Panc1 (cell line): ENCODE data around the gene PCCA. TPM values are rescaled to one million over a fixed set of nuclear protein-coding genes. Genes with fewer than 3 reads are reported as not detected.

Experiments used
- ATAC-seq: fragments of 200-7000 bp; cut with Tn5 transposase; 2 replicates; pipeline ENCODE4 v1.9.1; 2020; ENCODE audit warnings: mild to moderate bottlenecking, moderate library complexity
- BruUV-seq: library from RNA; stranded (reverse); fragments of 400-500 nt; replicated peaks from 2 replicates; lab custom pipeline; 2021; lab: Mats Ljungman, UMichigan
- CTCF ChIA-PET: fragments of 300-600 bp; sonication (Branson Sonifier 250); formaldehyde crosslinking; loops from one replicate; lab custom pipeline; 2022; ENCODE audit warnings: antibody characterized with exemption; lab: Charles Lee
- POLR2A ChIA-PET: fragments of 300-600 bp; sonication (Branson Sonifier 250); formaldehyde crosslinking; loops from one replicate; lab custom pipeline; 2022; ENCODE audit warnings: antibody characterized with exemption; lab: Charles Lee
- DNase-seq: peaks from one replicate; pipeline ENCODE4 v3.0.0-alpha.2; 2010; ENCODE audit warnings: low read depth, low spot score
- H3K27ac ChIP-seq: 2 replicates; pipeline ENCODE4 v1.5.1; 2011; ENCODE audit warnings: mild to moderate bottlenecking, low read length, inconsistent platforms
- H3K27me3 ChIP-seq: fragments of 200-500 bp; sonication (Bioruptor generic); 2 replicates; pipeline ENCODE4 v1.6.0; 2014; ENCODE audit warnings: low read length, inconsistent platforms; ENCODE audit not compliant: control insufficient read depth, insufficient read depth
- H3K36me3 ChIP-seq: fragments of 200-500 bp; sonication (Bioruptor generic); 2 replicates; pipeline ENCODE4 v1.5.1; 2014; ENCODE audit warnings: inconsistent platforms, mild to moderate bottlenecking, low read length, moderate library complexity; ENCODE audit not compliant: control insufficient read depth, insufficient read depth
- H3K4me1 ChIP-seq: 2 replicates; pipeline ENCODE4 v1.5.1; 2011; ENCODE audit warnings: inconsistent platforms, mild to moderate bottlenecking, low read length, moderate library complexity; ENCODE audit not compliant: control insufficient read depth, insufficient read depth
- H3K4me3 ChIP-seq, 2 experiments: 2 replicates each; pipeline ENCODE4 v1.5.1; 2011 to 2012; ENCODE audit warnings: low read depth in 2 of 2, low read length in 2 of 2, mild to moderate bottlenecking in 2 of 2, inconsistent platforms in 1 of 2, moderate library complexity in 1 of 2
- H3K9me3 ChIP-seq: fragments of 200-500 bp; sonication (Bioruptor generic); 2 replicates; pipeline ENCODE4 v1.5.1; 2014; ENCODE audit warnings: low read depth, mild to moderate bottlenecking, inconsistent platforms, low read length, moderate library complexity; ENCODE audit not compliant: control insufficient read depth, insufficient read depth
- CTCF ChIP-seq: fragments of 450-650 bp; IDR thresholded peaks from 2 replicates; pipeline ENCODE4 v1.5.1; 2017; ENCODE audit warnings: mild to moderate bottlenecking
- POLR2AphosphoS5 ChIP-seq: IDR thresholded peaks from 2 replicates; pipeline ENCODE4 v1.6.1; 2012; ENCODE audit warnings: mild to moderate bottlenecking, low read depth, low read length, moderate library complexity
- REST ChIP-seq, 2 experiments: IDR thresholded peaks; 2 replicates each; pipeline ENCODE4 v1.6.1; 2011 to 2012; ENCODE audit warnings: low read depth in 2 of 2, control low read depth in 1 of 2, low read length in 1 of 2, mild to moderate bottlenecking in 1 of 2, moderate library complexity in 1 of 2; ENCODE audit not compliant: insufficient read depth in 1 of 2
- SIN3A ChIP-seq: IDR thresholded peaks from 2 replicates; pipeline ENCODE4 v1.6.1; 2012; ENCODE audit warnings: low read depth, mild to moderate bottlenecking, low read length, moderate library complexity, borderline replicate concordance; ENCODE audit not compliant: insufficient read depth
- TCF7L2 ChIP-seq: IDR thresholded peaks from 2 replicates; pipeline ENCODE4 v1.6.1; 2011; ENCODE audit warnings: mild to moderate bottlenecking, low read depth, low read length, inconsistent platforms
- in situ Hi-C: cut with HindIII; loops from 2 replicates; pipeline ENCODE4 v1.10.0; 2016; ENCODE audit warnings: low sequenced_read_pairs, low pct_unique_long_range_greater_than_20kb
- intact Hi-C: fragments of 100-400 bp; cut with micrococcal nuclease; formaldehyde crosslinking; loops from one replicate; pipeline ENCODE4 v1.10.0; 2022; ENCODE audit not compliant: unreplicated experiment
- total RNA-seq: library from RNA; stranded (reverse); gene quantifications from one replicate; pipeline ENCODE4 v1.2.1, GENCODE V29; 2021; ENCODE audit not compliant: unreplicated experiment

Gene PCCA
- total RNA-seq, 1 experiment from 2014 or later: 14.7 TPM

- BruUV-seq: no TSS peak
- TF ChIP-seq POLR2AphosphoS5 (no peak), SIN3A (no peak), TCF7L2 (no peak), CTCF (no peak), REST (IDR thresholded peaks at IDR 0.05; ENCODE audit: insufficient read depth in 1 of 2, low read depth in 2 of 2, low read length in 1 of 2) (no peak)
- CTCF ChIA-PET: no interaction called here
- Histone ChIP-seq H3K4me1 (no peaks in the 10 kb centered on the region; the same call in 1 of the 2 replicates), H3K4me3 (no peak overlapping the region), H3K36me3 (no peaks in the 10 kb centered on the region), H3K27me3 (no peaks in the 10 kb centered on the region), H3K9me3 (no peaks in the 10 kb centered on the region), H3K27ac (no peak overlapping the region)
- in situ Hi-C loops (no loop called here), intact Hi-C loops (no loop called here)
- ATAC-seq (no peak), DNase-seq (no peak)
- POLR2A ChIA-PET: no interaction called here
Observed at GRCh38 chr13:100526318-100527000, 437.6 kb downstream of the PCCA start.

- BruUV-seq: no TSS peak
- H3K27ac ChIP-seq: no peak overlapping the region
- DNase-seq (no peak), ATAC-seq (no peak)
- CTCF ChIA-PET: interaction anchor here (0.6 kb wide), 1 partner anchor 15 kb away, joined by 3 read pairs; no protein-coding TSS in a partner anchor
- intact Hi-C loops (no loop called here), in situ Hi-C loops (no loop called here)
- TF ChIP-seq TCF7L2 (no peak), SIN3A (no peak), CTCF (no peak), POLR2AphosphoS5 (no peak), REST (IDR thresholded peaks at IDR 0.05; ENCODE audit: insufficient read depth in 1 of 2, low read depth in 2 of 2, low read length in 1 of 2) (no peak)
- H3K9me3 ChIP-seq: no peaks in the 10 kb centered on the region
- H3K27me3 ChIP-seq: no peaks in the 10 kb centered on the region
- H3K4me1 ChIP-seq: no peaks in the 10 kb centered on the region; the same call in 1 of the 2 replicates
- POLR2A ChIA-PET: interaction anchor here (0.6 kb wide), 1 partner anchor 998 kb away, joined by 3 read pairs; no protein-coding TSS in a partner anchor
- no peaks in the 10 kb centered on the region for H3K36me3 ChIP-seq
- no peak overlapping the region for H3K4me3 ChIP-seq
Observed at GRCh38 chr13:100527644-100528043, 438.8 kb downstream of the PCCA start.
